H9 (cell line): ENCODE results near the gene SPINT4. TPM values are rescaled to one million over a fixed set of nuclear protein-coding genes. Genes with fewer than 3 reads are reported as not detected.

ENCODE experiments used
- DNase-seq: peaks from one replicate; pipeline ENCODE4 v3.0.0-alpha.2; 2017
- H2AFZ ChIP-seq: one replicate; pipeline ENCODE4 v1.6.1; 2013; ENCODE audit warnings: mild to moderate bottlenecking, low read length, control low read depth, moderate library complexity
- H2AK5ac ChIP-seq: 2 replicates; pipeline ENCODE4 v1.6.1; 2013; ENCODE audit warnings: low read length, control low read depth, mixed read lengths; ENCODE audit not compliant: insufficient read length
- H2BK120ac ChIP-seq: one replicate; pipeline ENCODE4 v1.6.1; 2013; ENCODE audit warnings: low read depth, mild to moderate bottlenecking, low read length, control low read depth, inconsistent platforms; ENCODE audit not compliant: poor library complexity, severe bottlenecking
- H2BK12ac ChIP-seq: 2 replicates; pipeline ENCODE4 v1.6.1; 2013; ENCODE audit warnings: low read length, control low read depth, mixed read lengths, low read depth; ENCODE audit not compliant: insufficient read length
- H2BK15ac ChIP-seq: 2 replicates; pipeline ENCODE4 v1.6.1; 2013; ENCODE audit warnings: low read depth, low read length, control low read depth
- H2BK20ac ChIP-seq: one replicate; pipeline ENCODE4 v1.6.1; 2013; ENCODE audit warnings: low read depth, mild to moderate bottlenecking, low read length, control low read depth, inconsistent platforms; ENCODE audit not compliant: poor library complexity, severe bottlenecking
- H2BK5ac ChIP-seq: 2 replicates; pipeline ENCODE4 v1.6.1; 2013; ENCODE audit warnings: low read length, control low read depth, mixed read lengths; ENCODE audit not compliant: insufficient read length
- H3K14ac ChIP-seq: 2 replicates; pipeline ENCODE4 v1.6.1; 2013; ENCODE audit warnings: low read length, control low read depth; ENCODE audit not compliant: insufficient read depth
- H3K18ac ChIP-seq: 2 replicates; pipeline ENCODE4 v1.6.1; 2013; ENCODE audit warnings: low read depth, mild to moderate bottlenecking, mixed read lengths, low read length, control low read depth; ENCODE audit not compliant: insufficient read length
- H3K23ac ChIP-seq: 2 replicates; pipeline ENCODE4 v1.6.1; 2013; ENCODE audit warnings: low read length, control low read depth, mixed read lengths, low read depth; ENCODE audit not compliant: insufficient read length
- H3K23me2 ChIP-seq: 2 replicates; pipeline ENCODE4 v1.6.1; 2013; ENCODE audit warnings: low read depth, mild to moderate bottlenecking, mixed read lengths, low read length, control low read depth; ENCODE audit not compliant: insufficient read length, poor library complexity, severe bottlenecking
- H3K27ac ChIP-seq: 2 replicates; pipeline ENCODE4 v1.5.1; 2013; ENCODE audit warnings: low read length, control low read depth, mixed read lengths, low read depth; ENCODE audit not compliant: insufficient read length
- H3K27me3 ChIP-seq: 2 replicates; pipeline ENCODE4 v1.6.1; 2013; ENCODE audit warnings: low read length, control low read depth, inconsistent platforms; ENCODE audit not compliant: insufficient read depth
- H3K4ac ChIP-seq: 2 replicates; pipeline ENCODE4 v1.6.1; 2013; ENCODE audit warnings: low read depth, mild to moderate bottlenecking, control low read depth, inconsistent platforms, low read length, moderate library complexity
- H3K4me1 ChIP-seq: 2 replicates; pipeline ENCODE4 v1.6.1; 2013; ENCODE audit warnings: low read length, control low read depth, inconsistent platforms; ENCODE audit not compliant: insufficient read depth
- H3K4me2 ChIP-seq: 2 replicates; pipeline ENCODE4 v1.6.1; 2013; ENCODE audit warnings: low read length, control low read depth, mixed read lengths; ENCODE audit not compliant: insufficient read length, insufficient read depth
- H3K56ac ChIP-seq: 2 replicates; pipeline ENCODE4 v1.6.1; 2013; ENCODE audit warnings: low read depth, mild to moderate bottlenecking, mixed read lengths, low read length, control low read depth; ENCODE audit not compliant: insufficient read length
- H3K79me1 ChIP-seq: 2 replicates; pipeline ENCODE4 v1.6.1; 2013; ENCODE audit warnings: low read depth, mild to moderate bottlenecking, moderate library complexity, low read length, control low read depth, inconsistent platforms; ENCODE audit not compliant: insufficient read depth, poor library complexity, severe bottlenecking
- H3K79me2 ChIP-seq: 2 replicates; pipeline ENCODE4 v1.6.1; 2013; ENCODE audit warnings: low read length, control low read depth, inconsistent platforms; ENCODE audit not compliant: insufficient read depth
- H3K9ac ChIP-seq: 2 replicates; pipeline ENCODE4 v1.6.1; 2013; ENCODE audit warnings: low read length, control low read depth, mixed read lengths; ENCODE audit not compliant: insufficient read length; ENCODE audit errors: extremely low read depth
- H3K9me3 ChIP-seq: one replicate; pipeline ENCODE4 v1.6.1; 2013; ENCODE audit warnings: low read depth, low read length, inconsistent platforms; ENCODE audit not compliant: control insufficient read depth
- H3T11ph ChIP-seq: one replicate; pipeline ENCODE4 v1.6.1; 2013; ENCODE audit warnings: mild to moderate bottlenecking, low read length, control low read depth, inconsistent platforms
- H4K20me1 ChIP-seq: one replicate; pipeline ENCODE4 v1.6.1; 2013; ENCODE audit not compliant: control insufficient read depth, insufficient read length, insufficient read depth
- H4K5ac ChIP-seq: 2 replicates; pipeline ENCODE4 v1.6.1; 2013; ENCODE audit warnings: low read depth, mild to moderate bottlenecking, mixed read lengths, low read length, control low read depth; ENCODE audit not compliant: insufficient read length
- H4K8ac ChIP-seq: replicated peaks from 2 replicates; pipeline ENCODE4 v1.6.1; 2013; ENCODE audit warnings: low read length, control low read depth, mixed read lengths, low read depth; ENCODE audit not compliant: insufficient read length
- H4K91ac ChIP-seq: 2 replicates; pipeline ENCODE4 v1.6.1; 2013; ENCODE audit warnings: low read depth, mild to moderate bottlenecking, moderate library complexity, mixed read lengths, low read length, control low read depth; ENCODE audit not compliant: insufficient read length
- H3K27ac Mint-ChIP-seq, 3 experiments: 2 replicates in 2 of 3; 3 replicates in 1 of 3; pipeline ENCODE4 v1.8.0; 2020 to 2021; ENCODE audit warnings: mixed read lengths in 3 of 3, mild to moderate bottlenecking in 1 of 3, moderate library complexity in 1 of 3
- H3K27me3 Mint-ChIP-seq: 2 replicates; pipeline ENCODE4 v1.8.0; 2021; ENCODE audit warnings: low read depth, mild to moderate bottlenecking, moderate library complexity, mixed read lengths
- H3K36me3 Mint-ChIP-seq, 3 experiments: 2 replicates in 2 of 3; 3 replicates in 1 of 3; pipeline ENCODE4 v1.8.0; 2020 to 2021; ENCODE audit warnings: low read depth in 3 of 3, mixed read lengths in 3 of 3; ENCODE audit not compliant: insufficient read depth in 1 of 3
- H3K4me1 Mint-ChIP-seq, 2 experiments: 2 replicates each; pipeline ENCODE4 v1.8.0; 2020; ENCODE audit warnings: mixed read lengths in 2 of 2
- H3K4me3 Mint-ChIP-seq, 2 experiments: 2 replicates in 1 of 2; 3 replicates in 1 of 2; pipeline ENCODE4 v1.8.0; 2020 to 2021; ENCODE audit warnings: mild to moderate bottlenecking in 2 of 2, mixed read lengths in 2 of 2, moderate library complexity in 1 of 2
- H3K9me3 Mint-ChIP-seq, 2 experiments: 2 replicates in 1 of 2; 3 replicates in 1 of 2; pipeline ENCODE4 v1.8.0; 2020; ENCODE audit warnings: mild to moderate bottlenecking in 2 of 2, mixed read lengths in 2 of 2, moderate library complexity in 1 of 2
- CTCF ChIP-seq: fragments of 200-600 bp; sonication (generic); conservative IDR thresholded peaks from 3 replicates; pipeline ENCODE4 v1.8.0; 2021; ENCODE audit warnings: antibody characterized with exemption, mild to moderate bottlenecking
- total RNA-seq: library from RNA; stranded (reverse); gene quantifications from 2 replicates; pipeline ENCODE4 v1.2.1, GENCODE V29; 2021

The SPINT4 gene
- total RNA-seq, 1 experiment from 2014 or later: not detected

GRCh38 chr20:45725134-45725533 is 3.0 kb downstream of the SPINT4 start:
- H2BK20ac ChIP-seq: no peak overlapping the region
- no peaks in the 10 kb centered on the region for H3K79me1 ChIP-seq
- H3K4me3 Mint-ChIP-seq: no peak overlapping the region
- no peak overlapping the region for H4K8ac ChIP-seq
- H2BK12ac ChIP-seq: no peak overlapping the region
- H3K27me3 Mint-ChIP-seq: no peaks in the 10 kb centered on the region; the same call in 1 of the 2 replicates
- H3K56ac ChIP-seq: no peak overlapping the region
- no peak for TF ChIP-seq CTCF
- no peak overlapping the region for H3T11ph ChIP-seq
- no peaks in the 10 kb centered on the region for H3K9me3 ChIP-seq
- H2BK120ac ChIP-seq: no peak overlapping the region
- no peak overlapping the region for H3K4ac ChIP-seq
- no peak overlapping the region for H2AFZ ChIP-seq
- H3K4me1 Mint-ChIP-seq: no peaks in the 10 kb centered on the region
- H2BK15ac ChIP-seq: no peak overlapping the region
- H3K9me3 Mint-ChIP-seq: peaks cover 0 to 20% of the 10 kb centered on the region in 2 experiments; a peak in 4 of 5 replicates
- H3K79me2 ChIP-seq: no peaks in the 10 kb centered on the region
- no peak overlapping the region for H3K23ac ChIP-seq
- H2BK5ac ChIP-seq: no peak overlapping the region
- H4K5ac ChIP-seq: no peak overlapping the region
- H3K27ac Mint-ChIP-seq: no peak overlapping the region; a peak in 1 of 7 replicates
- H3K27me3 ChIP-seq: no peaks in the 10 kb centered on the region
- no peak overlapping the region for H3K27ac ChIP-seq
- H4K20me1 ChIP-seq: no peaks in the 10 kb centered on the region
- H2AK5ac ChIP-seq: no peak overlapping the region
- no peak overlapping the region for H3K14ac ChIP-seq
- H3K23me2 ChIP-seq: no peaks in the 10 kb centered on the region
- H3K4me1 ChIP-seq: no peaks in the 10 kb centered on the region
- H4K91ac ChIP-seq: no peak overlapping the region
- H3K4me2 ChIP-seq: no peak overlapping the region
- H3K9ac ChIP-seq: no peak overlapping the region
- H3K18ac ChIP-seq: no peak overlapping the region
- no peak for DNase-seq
- no peaks in the 10 kb centered on the region; a peak in 1 of 7 replicates for H3K36me3 Mint-ChIP-seq
